Choroid plexus epithelial cell (primary cell): ENCODE data around the gene CLEC2L.

ENCODE experiments used
- DNase-seq: peaks from one replicate; pipeline ENCODE4 v3.0.0-alpha.2; 2010; ENCODE audit warnings: low read depth
- H3K4me3 ChIP-seq: 2 replicates; pipeline ENCODE4 v1.5.1; 2011; ENCODE audit warnings: low read depth, mild to moderate bottlenecking, control low read depth, low read length, moderate library complexity
- TF ChIP-seq, protein P1 (sequence below): conservative IDR thresholded peaks from 2 replicates; pipeline ENCODE4 v1.5.1; 2011; ENCODE audit warnings: low read depth, mild to moderate bottlenecking, control low read depth, inconsistent platforms, low read length, moderate library complexity

The CLEC2L gene

DNA sequence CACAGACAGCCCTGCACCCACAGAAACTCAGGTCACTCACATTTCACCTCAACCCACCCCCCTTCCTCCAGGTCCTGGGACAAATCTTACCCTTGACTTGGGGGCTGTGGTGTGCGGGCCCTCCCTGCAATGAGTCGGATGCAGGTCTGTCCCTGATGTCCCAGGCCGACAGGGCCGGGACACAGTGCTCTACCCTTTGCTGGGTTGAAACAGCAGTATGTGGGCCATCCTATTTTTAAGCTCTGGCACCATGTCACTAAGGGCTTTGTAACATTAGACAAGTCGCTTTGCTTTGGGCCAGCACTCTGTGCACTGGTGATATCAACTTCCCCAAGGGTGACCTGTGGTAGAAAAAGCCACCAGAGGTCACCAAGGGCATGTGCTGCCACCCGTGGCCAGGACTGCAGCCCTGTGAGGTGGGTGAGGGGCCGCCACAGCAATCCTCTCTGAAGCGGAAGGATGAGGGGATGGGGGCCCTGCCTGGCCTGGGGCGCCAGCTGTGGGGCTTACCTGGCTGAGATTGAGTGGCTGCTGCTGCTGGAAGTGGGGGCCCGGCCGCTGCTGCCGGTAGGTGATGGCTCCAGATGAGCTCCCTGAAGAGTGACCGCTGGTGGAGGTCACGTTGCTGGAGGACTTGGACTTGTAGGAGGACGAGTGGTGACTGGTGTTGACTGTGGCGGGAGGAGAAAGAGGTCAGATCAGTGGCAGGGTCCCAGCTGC, 51.3 kb downstream of the CLEC2L start:
- TF ChIP-seq, protein P1, sequence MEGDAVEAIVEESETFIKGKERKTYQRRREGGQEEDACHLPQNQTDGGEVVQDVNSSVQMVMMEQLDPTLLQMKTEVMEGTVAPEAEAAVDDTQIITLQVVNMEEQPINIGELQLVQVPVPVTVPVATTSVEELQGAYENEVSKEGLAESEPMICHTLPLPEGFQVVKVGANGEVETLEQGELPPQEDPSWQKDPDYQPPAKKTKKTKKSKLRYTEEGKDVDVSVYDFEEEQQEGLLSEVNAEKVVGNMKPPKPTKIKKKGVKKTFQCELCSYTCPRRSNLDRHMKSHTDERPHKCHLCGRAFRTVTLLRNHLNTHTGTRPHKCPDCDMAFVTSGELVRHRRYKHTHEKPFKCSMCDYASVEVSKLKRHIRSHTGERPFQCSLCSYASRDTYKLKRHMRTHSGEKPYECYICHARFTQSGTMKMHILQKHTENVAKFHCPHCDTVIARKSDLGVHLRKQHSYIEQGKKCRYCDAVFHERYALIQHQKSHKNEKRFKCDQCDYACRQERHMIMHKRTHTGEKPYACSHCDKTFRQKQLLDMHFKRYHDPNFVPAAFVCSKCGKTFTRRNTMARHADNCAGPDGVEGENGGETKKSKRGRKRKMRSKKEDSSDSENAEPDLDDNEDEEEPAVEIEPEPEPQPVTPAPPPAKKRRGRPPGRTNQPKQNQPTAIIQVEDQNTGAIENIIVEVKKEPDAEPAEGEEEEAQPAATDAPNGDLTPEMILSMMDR, result no peak
- no peak for DNase-seq
- H3K4me3 ChIP-seq, result no peak overlapping the region

DNA sequence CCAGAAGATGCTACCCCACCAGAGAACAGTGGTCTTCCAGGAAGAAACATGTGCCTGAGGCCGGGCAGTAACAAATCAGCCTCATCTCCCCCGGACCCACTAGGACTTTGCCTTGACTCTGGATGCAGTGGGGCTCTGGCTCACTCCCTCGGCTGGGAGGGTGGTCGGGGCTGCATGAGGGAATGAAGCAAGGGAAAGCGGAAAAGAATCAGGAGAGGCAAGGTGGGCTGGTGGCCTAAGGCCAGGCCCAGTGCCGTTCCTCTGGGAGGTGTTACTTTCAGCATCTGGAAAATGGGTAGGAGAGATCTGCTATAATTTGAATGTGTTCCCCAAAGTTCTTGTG, 51.8 kb downstream of the CLEC2L start:
- H3K4me3 ChIP-seq, result no peak overlapping the region
- TF ChIP-seq, protein P1, result no peak
- no peak for DNase-seq

DNA sequence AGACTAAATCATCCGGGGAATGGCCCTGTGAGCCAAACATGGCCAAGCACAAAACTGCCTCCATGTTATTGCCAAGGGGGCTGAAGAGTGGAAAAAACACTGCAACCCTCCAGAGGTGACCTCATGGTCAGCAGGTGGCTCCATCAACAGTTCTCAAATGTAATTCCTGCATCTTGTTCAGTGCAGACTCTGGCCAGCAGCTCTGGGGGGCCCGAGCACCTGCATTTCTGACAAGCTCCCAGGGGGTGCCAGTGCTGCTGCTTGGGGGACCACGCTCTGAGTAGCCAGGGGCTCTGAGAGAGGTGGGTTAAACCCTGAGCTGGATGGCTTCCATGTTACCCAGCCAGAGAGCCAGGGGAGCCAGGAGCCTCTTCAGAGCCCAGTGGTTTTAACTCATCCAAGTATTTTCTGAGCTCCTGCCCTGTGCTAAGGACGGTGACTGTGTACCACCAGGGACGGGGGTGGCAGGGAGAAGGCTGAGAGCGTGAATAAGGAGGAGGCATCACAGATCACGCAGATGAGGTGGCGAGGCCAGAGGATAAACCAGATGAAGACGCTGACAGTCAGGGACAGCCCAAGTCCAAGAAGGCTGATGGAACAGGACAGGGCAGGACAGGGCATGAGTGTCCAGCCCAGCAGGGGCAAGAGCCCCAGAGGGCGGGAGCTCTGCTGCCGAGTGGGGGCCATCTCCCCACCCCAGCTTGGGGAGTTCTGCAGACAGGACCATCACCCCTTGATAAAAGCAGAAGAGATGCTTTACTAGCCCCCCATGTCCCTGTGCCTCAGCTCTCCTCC, 52.9 kb downstream of the CLEC2L start:
- no peak for DNase-seq
- TF ChIP-seq, protein P1, result no peak
- no peak overlapping the region for H3K4me3 ChIP-seq

DNA sequence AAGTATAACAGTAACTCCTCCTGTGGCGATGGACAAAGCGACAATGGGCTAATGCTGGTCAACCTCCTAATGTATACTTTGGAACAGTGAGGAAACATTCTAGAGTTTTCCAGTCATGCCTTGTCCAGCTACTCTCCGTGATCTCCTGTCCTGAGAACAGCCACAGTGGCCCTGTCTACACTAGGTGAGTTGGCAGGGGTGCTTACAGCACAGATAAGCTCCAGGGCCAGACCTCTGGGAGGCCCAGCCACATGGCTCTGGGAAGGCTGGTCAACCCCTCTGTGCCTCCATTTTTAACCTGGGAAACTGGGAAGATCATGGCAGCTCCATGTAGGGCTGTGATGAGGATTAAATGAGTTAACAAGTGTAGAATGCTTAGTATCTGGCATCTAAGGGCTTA, 57.0 kb downstream of the CLEC2L start:
- TF ChIP-seq, protein P1, result no peak
- DNase-seq, result no peak
- H3K4me3 ChIP-seq, result no peak overlapping the region

DNA sequence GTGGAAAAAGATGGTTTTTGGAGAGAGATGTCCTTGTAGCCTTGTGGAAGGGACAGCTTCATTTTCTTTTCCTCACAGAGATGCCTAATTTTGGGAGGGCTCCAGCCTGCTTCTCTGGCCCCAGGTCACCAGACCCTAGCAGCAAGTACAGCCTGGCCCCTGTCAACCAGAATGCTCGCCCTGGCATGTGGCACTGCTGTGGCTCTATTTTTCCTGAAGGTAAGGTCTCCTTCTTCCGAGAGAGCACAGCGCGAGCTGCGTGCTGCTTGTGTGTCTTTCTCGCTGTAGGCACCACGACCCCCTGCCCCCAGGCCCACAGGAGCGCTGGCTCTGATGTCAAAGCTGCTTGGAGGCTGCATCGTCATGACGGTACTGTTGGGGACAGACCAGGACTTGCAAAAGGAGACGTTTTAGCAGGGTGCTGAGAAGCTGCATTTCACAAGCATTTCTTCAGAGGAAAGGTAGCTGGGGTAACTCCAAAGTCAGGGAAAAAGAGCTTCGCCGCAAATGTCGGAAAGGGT, 58.7 kb downstream of the CLEC2L start:
- no peak for DNase-seq
- H3K4me3 ChIP-seq, result no peak overlapping the region
- TF ChIP-seq, protein P1, result no peak

DNA sequence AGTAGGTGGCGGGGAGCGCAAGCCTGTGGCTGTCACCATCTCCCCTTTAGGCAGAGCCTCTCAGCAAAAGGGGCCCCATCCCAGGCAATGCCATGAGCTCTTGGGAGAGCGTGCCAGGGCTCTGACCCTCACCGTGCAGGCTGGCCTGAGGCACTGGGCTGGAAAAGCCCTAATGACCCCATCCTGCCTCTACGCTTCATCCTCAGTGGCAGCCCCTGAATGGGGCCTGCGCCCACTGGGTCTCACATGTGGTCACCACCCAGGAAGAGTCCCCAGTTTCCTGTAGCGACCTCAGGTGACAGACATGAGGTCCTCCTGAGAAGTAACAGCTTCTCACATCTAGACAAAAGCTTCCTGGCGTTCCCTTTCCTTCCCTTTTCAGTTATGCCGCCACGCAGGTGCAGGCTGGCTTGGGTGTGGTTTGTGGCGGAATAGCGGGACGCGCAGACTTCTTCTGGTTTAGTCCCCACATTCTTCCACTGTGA, 59.2 kb downstream of the CLEC2L start:
- TF ChIP-seq, protein P1, result no peak
- H3K4me3 ChIP-seq, result no peak overlapping the region
- DNase-seq, result no peak
